Measurements from ENCODE around the gene DNAJB13. TPM values are rescaled to one million over a fixed set of nuclear protein-coding genes. Genes with fewer than 3 reads are reported as not detected.

DNAJB13 gene
- total RNA-seq, 4 donors from 2014 or later: not detected

GRCh38 chr11:73995731-73996130, 44.9 kb downstream of the DNAJB13 start:
- Histone ChIP-seq H3K4me1 (no peaks in the 10 kb centered on the region), H3K4me3 (no peak overlapping the region), H3K36me3 (peaks cover 0 to 10% of the 10 kb centered on the region in 2 donors), H3K9me3 (no peaks in the 10 kb centered on the region), H3K27ac (no peak overlapping the region), H3K27me3 (no peaks in the 10 kb centered on the region)
- no peak for ATAC-seq
- TF ChIP-seq POLR2A (IDR thresholded peaks at IDR 0.05) (no peak), CTCF (IDR thresholded peaks at IDR 0.05) (no peak), EP300 (IDR thresholded peaks at IDR 0.05) (no peak), POLR2AphosphoS5 (IDR thresholded peaks at IDR 0.05) (no peak)
- 30 to 68% methylated on average over 2 of the region's 2 CpGs for WGBS, 2 donors (ENCODE audit: low coverage in 1 of 2)

- no peak for ATAC-seq
- H3K9me3 ChIP-seq: no peaks in the 10 kb centered on the region
- no peak overlapping the region for H3K4me3 ChIP-seq
- peaks cover 0 to 15% of the 10 kb centered on the region in 2 donors for H3K36me3 ChIP-seq
- no peaks in the 10 kb centered on the region for H3K4me1 ChIP-seq
- 80 to 97% methylated on average over 2 to 4 of the region's 4 CpGs for WGBS, 2 donors (ENCODE audit: low coverage in 1 of 2)
- no peak overlapping the region for H3K27ac ChIP-seq
- H3K27me3 ChIP-seq: no peaks in the 10 kb centered on the region
- TF ChIP-seq POLR2A (IDR thresholded peaks at IDR 0.05): no peak
- no peak for TF ChIP-seq CTCF (IDR thresholded peaks at IDR 0.05)
- TF ChIP-seq POLR2AphosphoS5 (IDR thresholded peaks at IDR 0.05): no peak
- TF ChIP-seq EP300 (IDR thresholded peaks at IDR 0.05): no peak
Measured at GRCh38 chr11:73996161-73996747, 45.4 kb downstream of the DNAJB13 start.

- no peaks in the 10 kb centered on the region for H3K27me3 ChIP-seq
- H3K27ac ChIP-seq: no peak overlapping the region
- peaks cover 0 to 24% of the 10 kb centered on the region in 2 donors for H3K36me3 ChIP-seq
- no peak for TF ChIP-seq POLR2AphosphoS5 (IDR thresholded peaks at IDR 0.05)
- TF ChIP-seq EP300 (IDR thresholded peaks at IDR 0.05): no peak
- TF ChIP-seq POLR2A (IDR thresholded peaks at IDR 0.05): no peak
- no peak for ATAC-seq
- WGBS, 2 donors (ENCODE audit: low coverage in 1 of 2): 60 to 88% methylated on average over 2 to 6 of the region's 6 CpGs
- no peaks in the 10 kb centered on the region for H3K4me1 ChIP-seq
- H3K9me3 ChIP-seq: no peaks in the 10 kb centered on the region
- H3K4me3 ChIP-seq: no peak overlapping the region
Measured at GRCh38 chr11:73997120-73997770, 46.4 kb downstream of the DNAJB13 start.

GRCh38 chr11:73998846-73999575, 48.2 kb downstream of the DNAJB13 start:
- H3K36me3 ChIP-seq: peaks cover 0 to 41% of the 10 kb centered on the region in 2 donors
- no peak for ATAC-seq
- H3K4me1 ChIP-seq: no peaks in the 10 kb centered on the region
- no peaks in the 10 kb centered on the region for H3K9me3 ChIP-seq
- WGBS, 2 donors (ENCODE audit: low coverage in 1 of 2): 88 to 91% methylated on average over 10 to 11 of the region's 13 CpGs
- TF ChIP-seq POLR2A (IDR thresholded peaks at IDR 0.05) (no peak), POLR2AphosphoS5 (IDR thresholded peaks at IDR 0.05) (no peak), CTCF (IDR thresholded peaks at IDR 0.05) (no peak), EP300 (IDR thresholded peaks at IDR 0.05) (no peak)
- H3K4me3 ChIP-seq: no peak overlapping the region
- no peaks in the 10 kb centered on the region for H3K27me3 ChIP-seq
- H3K27ac ChIP-seq: no peak overlapping the region

DNA sequence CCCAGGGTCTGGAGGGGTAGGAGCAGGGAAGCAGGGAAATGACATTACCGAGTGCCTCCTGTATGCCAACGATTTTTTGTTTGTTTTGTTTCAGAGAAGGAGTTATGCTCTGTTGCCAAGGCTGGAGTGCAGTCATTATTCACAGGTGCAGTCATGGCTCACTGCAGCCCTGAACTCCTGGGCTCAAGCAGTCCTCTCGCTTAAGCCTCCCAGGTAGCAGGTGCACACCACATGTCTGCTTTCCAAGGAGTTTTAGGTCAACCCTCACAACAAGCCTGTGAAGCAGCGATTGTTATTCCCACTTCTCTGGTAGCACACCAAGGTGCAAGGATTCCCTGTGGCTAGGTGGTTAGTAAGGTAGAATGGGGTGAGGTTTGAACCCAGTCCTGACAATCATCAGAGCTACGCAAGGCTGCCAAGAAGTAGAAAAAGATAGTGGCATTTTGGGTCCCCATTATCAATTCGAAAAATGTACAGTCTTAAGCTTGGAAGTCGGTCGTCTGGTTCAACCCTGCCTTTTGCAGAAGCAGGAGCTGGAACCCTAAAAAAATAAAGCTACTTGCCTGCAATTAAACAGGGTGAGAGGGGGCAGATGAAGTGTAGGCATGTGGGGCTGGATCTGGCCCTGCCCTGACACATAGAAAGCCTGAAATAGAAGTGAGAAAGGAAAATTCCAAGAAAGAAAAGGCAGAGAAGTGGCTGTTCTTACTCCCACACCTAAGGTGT, 48.9 kb downstream of the DNAJB13 start:
- H3K9me3 ChIP-seq: no peaks in the 10 kb centered on the region
- no peaks in the 10 kb centered on the region for H3K4me1 ChIP-seq
- no peak overlapping the region for H3K4me3 ChIP-seq
- H3K27ac ChIP-seq: no peak overlapping the region
- ATAC-seq: no peak
- no peaks in the 10 kb centered on the region for H3K27me3 ChIP-seq
- WGBS, 2 donors (ENCODE audit: low coverage in 1 of 2): 70 to 82% methylated on average over 4 to 8 of the region's 8 CpGs
- H3K36me3 ChIP-seq: peaks cover 0 to 49% of the 10 kb centered on the region in 2 donors
- TF ChIP-seq POLR2A (IDR thresholded peaks at IDR 0.05): no peak

Data from gastroesophageal sphincter (tissue), 4 donors.